Tibial nerve (tissue), 4 donors: ENCODE measurements around the gene KLHL30. TPM values are rescaled to one million over a fixed set of nuclear protein-coding genes. Genes with fewer than 3 reads are reported as not detected.
A peak's percentile ranks its signal among the peaks of the same experiment; 100 is the strongest.

Source experiments
- DNase-seq, 2 donors: peaks; one replicate each; pipeline ENCODE4 v3.0.0-alpha.2; 2019; ENCODE audit warnings: low spot score in 2 of 2
- H3K27ac ChIP-seq, 4 donors: fragments of 200-600 bp; sonication (generic) in 3 of 4; one replicate each; pipeline ENCODE4 v1.5.1; 2017 to 2019; ENCODE audit warnings: mild to moderate bottlenecking in 1 of 4
- H3K27me3 ChIP-seq, 2 donors: fragments of 200-600 bp; sonication (generic) in 1 of 2; one replicate each; pipeline versions ENCODE4 v1.5.1 to v1.6.0; 2017 to 2019
- H3K36me3 ChIP-seq, 3 donors: fragments of 200-600 bp; sonication (generic); one replicate each; pipeline ENCODE4 v1.5.1; 2018 to 2019
- H3K4me1 ChIP-seq, 4 donors: fragments of 200-600 bp; sonication (generic) in 3 of 4; one replicate each; pipeline ENCODE4 v1.5.1; 2017 to 2019
- H3K4me3 ChIP-seq, 4 donors: fragments of 200-600 bp; sonication (generic) in 3 of 4; one replicate each; pipeline ENCODE4 v1.5.1; 2017 to 2019; ENCODE audit warnings: mild to moderate bottlenecking in 1 of 4, moderate library complexity in 1 of 4
- H3K9me3 ChIP-seq, 4 donors: fragments of 200-600 bp; sonication (generic) in 3 of 4; one replicate each; pipeline ENCODE4 v1.5.1; 2017 to 2019
- EP300 ChIP-seq, 2 donors: sonication (generic); formaldehyde crosslinking; IDR thresholded peaks; one replicate each; pipeline ENCODE4 v1.6.1; 2017; ENCODE audit warnings: antibody characterized with exemption in 2 of 2, mild to moderate bottlenecking in 1 of 2
- POLR2A ChIP-seq, 2 donors: fragments of 450-650 bp; IDR thresholded peaks; one replicate each; pipeline ENCODE4 v1.6.1; 2017; ENCODE audit warnings: antibody characterized with exemption in 2 of 2, mild to moderate bottlenecking in 2 of 2, moderate library complexity in 2 of 2
- WGBS, 2 donors: methylation state at CpG; one replicate each; pipeline ENCODE4 v1.1.5; 2018; 5-methylcytosine and 5-hydroxymethylcytosine counted together
- total RNA-seq, 4 donors: library from RNA; depleted of rRNA; stranded (reverse); fragments of >200 nt; gene quantifications; one replicate each; pipeline ENCODE4 v1.1.0, GENCODE V29; 2016
- TF ChIP-seq, protein P1 (sequence below), 5 experiments: fragments of 200-600 bp in 3 of 5; fragments of 450-650 bp in 2 of 5; sonication (generic) in 3 of 5; IDR thresholded peaks; one replicate each; pipeline ENCODE4 v1.5.1; 2016 to 2019; ENCODE audit warnings: antibody characterized with exemption in 5 of 5, mild to moderate bottlenecking in 3 of 5, moderate library complexity in 2 of 5

Gene KLHL30
- 1 to 10 TPM in 3 of 4 donors, under 1 TPM in 1; 0.63 to 2.1 (median 1.6) TPM for total RNA-seq

DNA sequence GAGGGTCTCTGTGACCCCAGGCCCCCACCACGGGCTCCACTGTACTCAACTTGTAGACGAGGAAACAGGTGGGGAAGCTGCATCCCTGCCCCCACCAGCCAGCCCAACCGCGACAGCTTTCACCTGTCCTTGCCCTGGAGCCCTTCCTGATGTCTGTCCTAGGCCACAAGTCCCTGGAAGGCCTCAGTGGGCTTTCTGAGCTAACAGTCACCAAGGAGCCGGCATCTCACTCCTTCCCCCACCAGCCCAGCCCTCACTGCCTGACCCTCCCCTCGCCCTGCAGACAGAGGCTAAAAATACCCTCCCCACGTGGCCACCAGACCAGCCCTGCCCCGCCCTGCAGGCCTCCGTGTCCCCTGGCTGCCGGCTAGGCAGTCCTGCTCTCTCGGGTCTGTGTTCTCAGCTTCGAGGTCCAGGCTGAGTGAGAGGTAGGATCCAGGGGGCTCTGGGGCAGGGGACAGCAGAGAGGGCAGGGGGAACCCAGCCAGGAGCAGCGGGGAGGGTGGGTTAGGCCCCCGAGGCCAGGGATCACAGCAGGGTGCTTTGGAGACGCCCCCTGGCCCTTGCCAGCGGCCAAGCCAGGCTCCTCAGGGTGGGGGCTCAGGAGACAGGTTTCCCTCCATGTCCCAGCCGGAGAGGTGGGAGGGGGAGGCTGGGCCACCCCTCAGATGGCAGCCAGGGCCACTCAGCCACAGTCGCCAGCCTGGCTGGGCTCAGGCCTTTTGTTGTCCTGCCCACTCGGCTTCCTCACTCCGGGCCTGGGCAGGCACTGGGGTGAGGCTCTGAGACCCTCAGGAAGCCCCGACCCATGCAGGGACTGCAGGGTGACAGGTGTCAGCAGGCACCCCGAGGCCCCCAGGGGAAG lies at the start of gene KLHL30:
KLHL30 (plus strand) TSS at position 338 of the 865 bp plus-strand sequence. CDS start 2,087 bp downstream, outside the sequence.
- 45 to 54% methylated on average over 17 to 20 of the region's 22 CpGs for WGBS, 2 donors
- TF ChIP-seq, protein P1, sequence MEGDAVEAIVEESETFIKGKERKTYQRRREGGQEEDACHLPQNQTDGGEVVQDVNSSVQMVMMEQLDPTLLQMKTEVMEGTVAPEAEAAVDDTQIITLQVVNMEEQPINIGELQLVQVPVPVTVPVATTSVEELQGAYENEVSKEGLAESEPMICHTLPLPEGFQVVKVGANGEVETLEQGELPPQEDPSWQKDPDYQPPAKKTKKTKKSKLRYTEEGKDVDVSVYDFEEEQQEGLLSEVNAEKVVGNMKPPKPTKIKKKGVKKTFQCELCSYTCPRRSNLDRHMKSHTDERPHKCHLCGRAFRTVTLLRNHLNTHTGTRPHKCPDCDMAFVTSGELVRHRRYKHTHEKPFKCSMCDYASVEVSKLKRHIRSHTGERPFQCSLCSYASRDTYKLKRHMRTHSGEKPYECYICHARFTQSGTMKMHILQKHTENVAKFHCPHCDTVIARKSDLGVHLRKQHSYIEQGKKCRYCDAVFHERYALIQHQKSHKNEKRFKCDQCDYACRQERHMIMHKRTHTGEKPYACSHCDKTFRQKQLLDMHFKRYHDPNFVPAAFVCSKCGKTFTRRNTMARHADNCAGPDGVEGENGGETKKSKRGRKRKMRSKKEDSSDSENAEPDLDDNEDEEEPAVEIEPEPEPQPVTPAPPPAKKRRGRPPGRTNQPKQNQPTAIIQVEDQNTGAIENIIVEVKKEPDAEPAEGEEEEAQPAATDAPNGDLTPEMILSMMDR (IDR thresholded peaks at IDR 0.05): no peak
- no peak for DNase-seq
- Histone ChIP-seq H3K4me3 (peak within 1 kb of the TSS in 1 of 4 donors; percentile 27), H3K4me1 (peaks cover 0 to 20% (median 5%) of the 10 kb centered on the region in 4 donors), H3K27ac (no peak within 1 kb of the TSS), H3K9me3 (no peaks in the 10 kb centered on the region), H3K27me3 (peaks cover 0 to 9% of the 10 kb centered on the region in 2 donors), H3K36me3 (no peaks in the 10 kb centered on the region)

GRCh38 chr2:238090887-238091286 lies 47.6 kb upstream of the KLHL30 start:
- Histone ChIP-seq H3K27ac (no peak overlapping the region), H3K36me3 (peaks cover 0 to 42% (median 0%) of the 10 kb centered on the region in 3 donors), H3K4me1 (no peaks in the 10 kb centered on the region), H3K9me3 (no peaks in the 10 kb centered on the region), H3K27me3 (no peaks in the 10 kb centered on the region), H3K4me3 (no peak overlapping the region)
- 91 to 94% methylated on average over 4 of the region's 4 CpGs for WGBS, 2 donors
- no peak for TF ChIP-seq POLR2A (IDR thresholded peaks at IDR 0.05)
- no peak for TF ChIP-seq EP300 (IDR thresholded peaks at IDR 0.05)
- TF ChIP-seq, protein P1 (IDR thresholded peaks at IDR 0.05): no peak
- no peak for DNase-seq

- Histone ChIP-seq H3K9me3 (no peaks in the 10 kb centered on the region), H3K4me3 (no peak overlapping the region), H3K27me3 (no peaks in the 10 kb centered on the region), H3K27ac (no peak overlapping the region), H3K4me1 (no peaks in the 10 kb centered on the region), H3K36me3 (peaks cover 0 to 46% (median 0%) of the 10 kb centered on the region in 3 donors)
- WGBS, 2 donors: 90 to 91% methylated on average over 16 of the region's 16 CpGs
- DNase-seq: no peak
- TF ChIP-seq EP300 (IDR thresholded peaks at IDR 0.05) (no peak), POLR2A (IDR thresholded peaks at IDR 0.05) (no peak)
- TF ChIP-seq, protein P1 (IDR thresholded peaks at IDR 0.05): no peak
Observed at GRCh38 chr2:238091436-238092060, 46.9 kb upstream of the KLHL30 start.

- H3K27me3 ChIP-seq: no peaks in the 10 kb centered on the region
- WGBS, 2 donors: 83 to 89% methylated on average over 12 of the region's 12 CpGs
- H3K9me3 ChIP-seq: no peaks in the 10 kb centered on the region
- H3K27ac ChIP-seq: no peak overlapping the region
- DNase-seq: no peak
- H3K4me1 ChIP-seq: no peaks in the 10 kb centered on the region
- no peak overlapping the region for H3K4me3 ChIP-seq
- peaks cover 0 to 46% (median 0%) of the 10 kb centered on the region in 3 donors for H3K36me3 ChIP-seq
- TF ChIP-seq, protein P1 (IDR thresholded peaks at IDR 0.05): no peak
- TF ChIP-seq POLR2A (IDR thresholded peaks at IDR 0.05) (no peak), EP300 (IDR thresholded peaks at IDR 0.05) (no peak)
Observed at GRCh38 chr2:238092486-238093035, 45.9 kb upstream of the KLHL30 start.
